Nucleus accumbens (tissue), 56 donors: ENCODE results near the gene ZAR1L.
"Not testable (repeated sequence)": the region's sequence is repeated elsewhere in the genome, so short reads cannot be mapped to it uniquely, and the experiment has no call there.

ENCODE experiments used
- DNase-seq, 56 donors: peaks; one replicate each; lab custom pipeline; 2025; lab: John Stamatoyannopoulos, UW

ZAR1L gene

DNA sequence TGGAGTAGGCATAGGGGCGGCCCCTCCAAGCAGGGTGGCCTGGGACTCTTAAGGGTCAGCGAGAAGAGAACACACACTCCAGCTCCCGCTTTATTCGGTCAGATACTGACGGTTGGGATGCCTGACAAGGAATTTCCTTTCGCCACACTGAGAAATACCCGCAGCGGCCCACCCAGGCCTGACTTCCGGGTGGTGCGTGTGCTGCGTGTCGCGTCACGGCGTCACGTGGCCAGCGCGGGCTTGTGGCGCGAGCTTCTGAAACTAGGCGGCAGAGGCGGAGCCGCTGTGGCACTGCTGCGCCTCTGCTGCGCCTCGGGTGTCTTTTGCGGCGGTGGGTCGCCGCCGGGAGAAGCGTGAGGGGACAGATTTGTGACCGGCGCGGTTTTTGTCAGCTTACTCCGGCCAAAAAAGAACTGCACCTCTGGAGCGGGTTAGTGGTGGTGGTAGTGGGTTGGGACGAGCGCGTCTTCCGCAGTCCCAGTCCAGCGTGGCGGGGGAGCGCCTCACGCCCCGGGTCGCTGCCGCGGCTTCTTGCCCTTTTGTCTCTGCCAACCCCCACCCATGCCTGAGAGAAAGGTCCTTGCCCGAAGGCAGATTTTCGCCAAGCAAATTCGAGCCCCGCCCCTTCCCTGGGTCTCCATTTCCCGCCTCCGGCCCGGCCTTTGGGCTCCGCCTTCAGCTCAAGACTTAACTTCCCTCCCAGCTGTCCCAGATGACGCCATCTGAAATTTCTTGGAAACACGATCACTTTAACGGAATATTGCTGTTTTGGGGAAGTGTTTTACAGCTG lies at the start of gene ZAR1L, which contains the start of gene BRCA2:
TSS of gene ZAR1L (minus strand) at position 126 of the 790 bp plus-strand sequence. CDS start 3,438 bp downstream, outside the sequence.
TSS of gene BRCA2 (plus strand) at position 271 of the 790 bp plus-strand sequence. CDS start 953 bp downstream, outside the sequence.
- peak; percentile 18 to 93 (median 74) for DNase-seq

DNA sequence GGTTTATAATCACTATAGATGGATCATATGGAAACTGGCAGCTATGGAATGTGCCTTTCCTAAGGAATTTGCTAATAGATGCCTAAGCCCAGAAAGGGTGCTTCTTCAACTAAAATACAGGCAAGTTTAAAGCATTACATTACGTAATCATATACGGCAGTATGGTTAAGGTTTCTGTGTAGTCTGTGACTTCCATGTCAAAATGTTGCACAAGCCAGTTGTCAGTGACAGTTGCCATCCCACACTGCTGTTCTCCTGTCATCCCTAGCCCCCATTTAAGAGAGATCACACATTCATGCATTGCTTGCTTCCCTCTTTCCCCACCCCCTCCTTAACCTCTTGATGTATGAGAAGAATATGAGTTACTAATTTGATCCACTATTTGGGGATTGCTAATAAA lies 47.4 kb upstream of the ZAR1L start:
- no peak for DNase-seq

DNA sequence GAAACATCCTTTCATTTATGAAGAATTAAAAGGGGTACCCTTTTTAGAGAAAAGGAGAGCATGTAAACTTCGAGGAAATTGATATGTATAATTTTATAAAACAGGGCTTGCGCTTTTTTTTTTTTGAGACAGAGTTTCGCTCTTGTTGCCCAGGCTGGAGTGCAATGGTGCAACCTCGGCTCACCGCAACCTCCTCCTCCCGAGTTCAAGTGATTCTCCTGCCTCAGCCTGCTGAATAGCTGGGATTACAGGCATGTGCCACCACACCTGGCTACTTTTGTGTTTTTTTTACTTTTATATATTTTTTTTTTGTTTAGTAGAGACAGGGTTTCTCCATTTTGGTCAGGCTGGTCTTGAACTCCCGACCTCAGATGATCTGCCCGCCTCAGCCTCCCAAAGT lies 40.8 kb upstream of the ZAR1L start:
- DNase-seq = not testable (repeated sequence)

GRCh38 chr13:32354040-32354439 lies 38.9 kb upstream of the ZAR1L start:
- DNase-seq = no peak

- not testable (repeated sequence) for DNase-seq
Measured at GRCh38 chr13:32350839-32351441, 35.8 kb upstream of the ZAR1L start.

GRCh38 chr13:32347651-32348050 lies 32.5 kb upstream of the ZAR1L start:
- DNase-seq = no peak

DNA sequence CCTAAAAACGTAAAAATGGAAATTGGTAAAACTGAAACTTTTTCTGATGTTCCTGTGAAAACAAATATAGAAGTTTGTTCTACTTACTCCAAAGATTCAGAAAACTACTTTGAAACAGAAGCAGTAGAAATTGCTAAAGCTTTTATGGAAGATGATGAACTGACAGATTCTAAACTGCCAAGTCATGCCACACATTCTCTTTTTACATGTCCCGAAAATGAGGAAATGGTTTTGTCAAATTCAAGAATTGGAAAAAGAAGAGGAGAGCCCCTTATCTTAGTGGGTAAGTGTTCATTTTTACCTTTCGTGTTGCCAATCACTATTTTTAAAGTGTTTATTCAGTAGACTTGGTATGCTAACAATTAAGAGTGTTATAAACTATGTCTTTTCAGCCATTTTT lies 25.8 kb upstream of the ZAR1L start:
- no peak for DNase-seq

GRCh38 chr13:32334671-32335070 lies 19.5 kb upstream of the ZAR1L start:
- no peak for DNase-seq

DNA sequence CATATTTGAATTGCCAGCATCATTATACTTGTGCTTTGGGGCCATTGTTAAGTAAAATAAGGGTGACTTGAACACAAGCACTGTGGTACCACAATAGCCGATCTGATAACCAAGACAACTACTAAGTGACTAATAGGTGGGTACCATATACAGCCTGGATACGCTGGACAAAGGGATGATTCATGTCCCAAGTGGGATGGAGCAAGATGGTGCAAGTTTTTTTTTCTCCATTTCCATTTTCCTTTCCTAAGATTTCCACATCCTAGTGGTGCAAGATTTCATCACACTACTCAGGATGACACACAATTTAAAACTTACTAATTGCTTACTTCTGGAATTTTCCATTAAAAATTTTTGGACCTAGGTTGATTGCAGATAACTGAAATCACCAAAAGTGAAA lies 15.3 kb upstream of the ZAR1L start:
- DNase-seq = no peak

GRCh38 chr13:32323912-32324311 lies 8.7 kb upstream of the ZAR1L start:
- no peak for DNase-seq

GRCh38 chr13:32320528-32320927 lies 5.4 kb upstream of the ZAR1L start:
- DNase-seq = no peak

- no peak for DNase-seq
Measured at GRCh38 chr13:32317716-32318465, 2.7 kb upstream of the ZAR1L start.

DNA sequence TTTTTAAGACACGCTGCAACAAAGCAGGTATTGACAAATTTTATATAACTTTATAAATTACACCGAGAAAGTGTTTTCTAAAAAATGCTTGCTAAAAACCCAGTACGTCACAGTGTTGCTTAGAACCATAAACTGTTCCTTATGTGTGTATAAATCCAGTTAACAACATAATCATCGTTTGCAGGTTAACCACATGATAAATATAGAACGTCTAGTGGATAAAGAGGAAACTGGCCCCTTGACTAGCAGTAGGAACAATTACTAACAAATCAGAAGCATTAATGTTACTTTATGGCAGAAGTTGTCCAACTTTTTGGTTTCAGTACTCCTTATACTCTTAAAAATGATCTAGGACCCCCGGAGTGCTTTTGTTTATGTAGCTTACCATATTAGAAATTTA lies 1.3 kb upstream of the ZAR1L start:
- DNase-seq = no peak

DNA sequence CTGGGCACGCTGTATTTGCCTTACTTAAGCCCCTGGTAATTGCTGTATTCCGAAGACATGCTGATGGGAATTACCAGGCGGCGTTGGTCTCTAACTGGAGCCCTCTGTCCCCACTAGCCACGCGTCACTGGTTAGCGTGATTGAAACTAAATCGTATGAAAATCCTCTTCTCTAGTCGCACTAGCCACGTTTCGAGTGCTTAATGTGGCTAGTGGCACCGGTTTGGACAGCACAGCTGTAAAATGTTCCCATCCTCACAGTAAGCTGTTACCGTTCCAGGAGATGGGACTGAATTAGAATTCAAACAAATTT lies 821 bp upstream of the ZAR1L start:
- peak in 1 of 56 donors; percentile 25 for DNase-seq

- peak in 8 of 56 donors; percentile 21 to 67 (median 50) for DNase-seq
Measured at GRCh38 chr13:32314271-32315237, 609 bp downstream of the ZAR1L start.

GRCh38 chr13:32311188-32311897 lies 3.8 kb downstream of the ZAR1L start:
- no peak for DNase-seq

DNA sequence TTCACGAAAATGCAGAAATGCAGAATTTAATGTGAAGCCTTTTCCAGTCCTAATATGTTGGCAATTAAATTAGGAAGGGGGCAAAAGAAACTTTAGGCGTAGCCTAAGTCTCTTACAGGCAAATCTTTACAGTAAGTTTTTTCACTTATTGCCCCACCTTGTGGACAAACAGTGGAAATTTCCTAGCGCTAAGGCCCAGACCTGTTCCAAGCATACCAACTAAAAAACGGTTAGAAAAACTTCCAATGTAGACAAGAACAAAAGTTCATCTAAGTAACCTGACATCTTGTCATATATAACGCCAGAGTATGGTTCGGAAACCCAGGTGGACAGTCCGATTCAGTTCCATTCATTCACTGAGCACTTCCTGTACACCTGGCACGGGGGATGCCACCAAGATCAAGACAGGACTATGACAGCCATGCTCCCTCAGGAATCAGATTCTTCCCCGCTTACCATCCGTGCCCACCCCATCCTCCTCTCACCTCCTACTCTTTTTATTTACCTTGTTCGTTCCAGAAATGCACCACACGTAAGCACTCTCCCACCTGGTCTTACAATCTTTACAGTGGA lies 4.9 kb downstream of the ZAR1L start:
- peak in 1 of 56 donors; percentile 4 for DNase-seq

DNA sequence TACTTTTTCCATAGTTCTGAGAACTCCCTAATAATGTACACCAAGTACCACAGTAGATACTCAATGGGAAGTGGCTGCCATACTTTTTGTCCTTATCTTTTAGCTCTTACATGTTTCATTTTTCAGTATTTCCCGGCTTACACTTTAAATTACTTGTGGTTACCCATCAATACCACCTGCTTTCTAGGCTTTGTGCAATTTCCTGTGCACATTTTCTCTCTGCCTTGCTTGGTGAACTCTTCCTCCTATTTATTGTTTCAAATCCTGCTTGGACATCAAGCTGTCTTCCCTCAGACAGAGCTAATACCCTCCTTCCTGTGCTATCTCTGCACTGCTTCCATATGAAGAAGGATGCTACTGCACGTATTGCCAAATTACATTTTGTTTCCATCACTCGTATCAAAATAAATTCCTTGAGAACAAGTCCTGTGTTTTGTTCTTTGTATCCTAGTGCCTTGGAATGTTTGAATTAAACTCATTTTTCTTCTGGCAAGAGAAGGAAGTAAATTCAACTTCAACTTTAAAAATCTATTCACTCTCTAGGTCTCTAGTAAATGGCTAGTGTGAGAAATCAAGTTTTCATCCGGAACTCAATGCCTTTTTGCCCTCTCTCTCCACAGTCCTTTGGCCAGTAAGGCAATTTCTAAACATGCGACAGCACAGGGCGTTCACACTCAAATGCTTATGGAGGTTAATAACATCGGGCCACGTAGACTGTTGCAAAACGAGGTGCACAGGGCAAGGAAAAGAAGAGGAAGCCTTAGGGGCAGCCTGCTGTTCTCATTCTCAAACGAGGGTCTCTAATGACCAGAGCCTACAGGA lies 5.6 kb downstream of the ZAR1L start:
- no peak for DNase-seq
